Activated CD4-positive, alpha-beta T cell treated with anti-CD3 and anti-CD28 coated beads, Interleukin-2, Interleukin-4, amounts not matched to agents 100 ng/mL and 50 ng/mL, durations not matched to agents 16 hours and 8 hours (primary cell): ENCODE results near the gene KBTBD13.

Source experiments
- DNase-seq: peaks from one replicate; pipeline ENCODE4 v3.0.0-alpha.2; 2020; ENCODE audit warnings: low spot score

Gene KBTBD13

DNA sequence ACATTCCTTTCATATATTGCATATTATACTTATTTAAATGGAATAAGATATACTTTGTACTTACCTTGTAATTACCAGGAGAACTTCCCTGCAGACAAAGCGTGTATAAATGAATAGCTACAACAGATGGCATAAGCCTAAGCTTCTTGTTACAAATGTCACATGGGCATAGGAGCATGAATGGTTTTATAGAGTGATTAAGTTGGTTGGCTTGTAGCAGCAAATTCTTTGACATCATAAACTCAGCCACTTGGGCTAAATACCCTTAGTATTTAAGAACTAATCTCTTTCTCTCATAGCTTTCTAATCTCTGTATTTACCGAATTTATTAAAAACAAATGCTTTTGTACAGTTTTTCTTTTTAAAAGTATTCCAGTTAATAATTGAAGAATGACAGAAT is 38.5 kb downstream of the KBTBD13 start, which contains the start of gene UBAP1L:
Gene UBAP1L (minus strand): TSS at position 115 of the 400 bp plus-strand sequence. CDS start 8,985 bp downstream, outside the sequence.
- DNase-seq = no peak

DNA sequence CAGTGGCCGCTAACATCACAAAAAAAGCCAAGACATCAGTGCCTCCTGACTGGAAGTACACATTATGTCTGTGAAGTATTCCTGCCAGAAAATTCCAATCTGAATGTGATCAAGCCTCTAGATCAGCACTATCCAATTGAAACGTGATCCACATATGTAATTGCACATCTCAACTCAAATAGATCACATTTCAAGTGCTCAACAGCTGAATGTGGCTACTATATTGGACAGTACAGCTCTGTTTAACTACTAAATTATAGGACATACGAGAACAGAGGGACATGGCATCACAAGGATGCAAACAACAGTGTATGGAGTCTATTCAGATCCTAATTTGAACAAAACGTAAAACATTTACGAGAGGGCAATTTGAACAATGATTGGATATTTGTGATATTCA is 39.0 kb downstream of the KBTBD13 start:
- no peak for DNase-seq
